Mesothelial cell of epicardium (in vitro differentiated cells): ENCODE data around the gene CCSER1. TPM values are rescaled to one million over a fixed set of nuclear protein-coding genes. Genes with fewer than 3 reads are reported as not detected.

Source experiments
- DNase-seq, 2 experiments: peaks; one replicate each; pipeline ENCODE4 v3.0.0; 2021; ENCODE audit warnings: low spot score in 2 of 2; ENCODE audit not compliant: unreplicated experiment in 2 of 2
- H3K27ac Mint-ChIP-seq: 2 replicates; pipeline ENCODE4 v1.8.0; 2021; ENCODE audit warnings: mixed read lengths
- H3K27me3 Mint-ChIP-seq: 2 replicates; pipeline ENCODE4 v1.8.0; 2021; ENCODE audit warnings: low read depth, mixed read lengths
- H3K36me3 Mint-ChIP-seq: 2 replicates; pipeline ENCODE4 v1.8.0; 2021; ENCODE audit warnings: mixed read lengths
- H3K4me1 Mint-ChIP-seq: 2 replicates; pipeline ENCODE4 v1.8.0; 2021; ENCODE audit warnings: mixed read lengths
- H3K4me3 Mint-ChIP-seq: 2 replicates; pipeline ENCODE4 v1.8.0; 2021; ENCODE audit warnings: mild to moderate bottlenecking, moderate library complexity, mixed read lengths
- H3K9me3 Mint-ChIP-seq: 2 replicates; pipeline ENCODE4 v1.8.0; 2021; ENCODE audit warnings: mixed read lengths
- total RNA-seq: library from RNA; stranded (reverse); gene quantifications from 3 replicates; pipeline ENCODE4 v1.2.1, GENCODE V29; 2021
- TF ChIP-seq, protein P1 (sequence below): fragments of 200-600 bp; sonication (generic); IDR thresholded peaks from one replicate; pipeline ENCODE4 v1.5.0; 2021; ENCODE audit warnings: antibody characterized with exemption; ENCODE audit not compliant: unreplicated experiment

CCSER1 gene
- total RNA-seq, 1 donor from 2014 or later = 7.2 TPM

DNA sequence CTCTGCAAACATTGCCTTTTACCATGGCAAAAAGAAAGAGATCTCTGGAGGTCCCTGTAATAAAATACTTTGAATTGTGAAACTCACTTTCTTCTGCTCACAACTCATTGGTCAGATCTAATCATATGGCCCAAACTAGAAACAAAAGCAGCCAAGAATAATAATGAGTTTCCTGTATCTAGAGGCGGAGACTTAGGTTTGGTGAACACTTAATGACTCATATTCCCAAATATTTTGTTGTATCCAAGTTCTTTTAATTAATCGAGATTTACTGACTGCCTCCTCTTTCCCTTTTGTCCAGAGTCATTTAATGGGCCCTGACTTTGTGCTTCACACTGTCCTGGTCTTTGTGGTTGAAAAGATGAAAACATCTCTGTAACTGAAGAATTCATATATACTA, 190.6 kb downstream of the CCSER1 start:
- Mint-ChIP-seq H3K27ac (peak overlapping the region; percentile 25), H3K4me1 (peaks cover 5% of the 10 kb centered on the region), H3K27me3 (peaks cover 1% of the 10 kb centered on the region), H3K36me3 (peaks cover 2% of the 10 kb centered on the region), H3K9me3 (peaks cover 13% of the 10 kb centered on the region), H3K4me3 (no peak overlapping the region)
- TF ChIP-seq, protein P1, sequence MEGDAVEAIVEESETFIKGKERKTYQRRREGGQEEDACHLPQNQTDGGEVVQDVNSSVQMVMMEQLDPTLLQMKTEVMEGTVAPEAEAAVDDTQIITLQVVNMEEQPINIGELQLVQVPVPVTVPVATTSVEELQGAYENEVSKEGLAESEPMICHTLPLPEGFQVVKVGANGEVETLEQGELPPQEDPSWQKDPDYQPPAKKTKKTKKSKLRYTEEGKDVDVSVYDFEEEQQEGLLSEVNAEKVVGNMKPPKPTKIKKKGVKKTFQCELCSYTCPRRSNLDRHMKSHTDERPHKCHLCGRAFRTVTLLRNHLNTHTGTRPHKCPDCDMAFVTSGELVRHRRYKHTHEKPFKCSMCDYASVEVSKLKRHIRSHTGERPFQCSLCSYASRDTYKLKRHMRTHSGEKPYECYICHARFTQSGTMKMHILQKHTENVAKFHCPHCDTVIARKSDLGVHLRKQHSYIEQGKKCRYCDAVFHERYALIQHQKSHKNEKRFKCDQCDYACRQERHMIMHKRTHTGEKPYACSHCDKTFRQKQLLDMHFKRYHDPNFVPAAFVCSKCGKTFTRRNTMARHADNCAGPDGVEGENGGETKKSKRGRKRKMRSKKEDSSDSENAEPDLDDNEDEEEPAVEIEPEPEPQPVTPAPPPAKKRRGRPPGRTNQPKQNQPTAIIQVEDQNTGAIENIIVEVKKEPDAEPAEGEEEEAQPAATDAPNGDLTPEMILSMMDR = no peak
- no peak for DNase-seq

DNA sequence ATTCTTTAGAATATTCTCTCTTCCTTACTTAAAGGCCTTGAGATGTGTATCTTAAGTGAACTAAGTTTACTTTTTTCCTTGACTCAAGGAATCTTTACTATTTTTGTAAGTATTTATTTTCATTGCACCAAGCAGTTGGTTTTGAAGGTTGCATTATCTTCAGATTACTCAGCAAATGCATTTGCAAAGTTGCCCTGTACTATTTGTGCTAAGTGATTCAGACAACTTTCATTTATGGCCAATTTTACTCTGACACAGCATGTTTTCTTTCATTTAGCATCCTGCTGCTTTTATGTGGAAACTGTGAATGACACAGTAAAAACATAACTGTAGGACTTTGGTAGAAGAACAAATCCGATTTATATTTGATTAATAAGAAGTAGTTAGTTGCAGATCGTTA, 191.0 kb downstream of the CCSER1 start:
- H3K36me3 Mint-ChIP-seq = peaks cover 2% of the 10 kb centered on the region
- no peak for DNase-seq
- peaks cover 13% of the 10 kb centered on the region for H3K9me3 Mint-ChIP-seq
- peaks cover 1% of the 10 kb centered on the region for H3K27me3 Mint-ChIP-seq
- no peak overlapping the region for H3K4me3 Mint-ChIP-seq
- TF ChIP-seq, protein P1 = no peak
- peaks cover 5% of the 10 kb centered on the region for H3K4me1 Mint-ChIP-seq
- no peak overlapping the region for H3K27ac Mint-ChIP-seq

DNA sequence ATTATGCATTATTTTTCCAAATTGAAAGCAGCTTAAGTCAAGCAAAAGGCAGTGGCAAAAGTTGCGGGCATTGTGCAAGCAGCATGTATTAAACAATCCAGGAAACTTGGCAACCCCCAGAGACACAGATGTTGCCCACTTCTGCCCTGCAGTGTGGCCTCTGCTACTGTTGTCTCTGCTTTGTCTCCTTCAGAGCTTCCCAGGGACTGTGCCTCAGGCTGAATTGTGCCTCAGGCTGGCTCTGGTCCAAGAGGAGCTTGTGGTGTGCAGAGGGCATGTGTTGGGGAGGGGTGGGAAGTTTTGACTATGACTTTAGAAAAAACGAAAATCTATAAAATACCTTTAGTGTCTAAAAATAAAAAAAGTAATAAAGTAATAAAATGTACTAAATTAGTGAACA, 201.4 kb downstream of the CCSER1 start:
- DNase-seq = peak in 1 of 2 experiments; percentile 46
- TF ChIP-seq, protein P1 = no peak
- no peaks in the 10 kb centered on the region for H3K36me3 Mint-ChIP-seq
- H3K4me1 Mint-ChIP-seq = peaks cover 15% of the 10 kb centered on the region
- no peaks in the 10 kb centered on the region for H3K27me3 Mint-ChIP-seq
- no peak overlapping the region for H3K4me3 Mint-ChIP-seq
- H3K27ac Mint-ChIP-seq = no peak overlapping the region
- H3K9me3 Mint-ChIP-seq = peaks cover 4% of the 10 kb centered on the region

DNA sequence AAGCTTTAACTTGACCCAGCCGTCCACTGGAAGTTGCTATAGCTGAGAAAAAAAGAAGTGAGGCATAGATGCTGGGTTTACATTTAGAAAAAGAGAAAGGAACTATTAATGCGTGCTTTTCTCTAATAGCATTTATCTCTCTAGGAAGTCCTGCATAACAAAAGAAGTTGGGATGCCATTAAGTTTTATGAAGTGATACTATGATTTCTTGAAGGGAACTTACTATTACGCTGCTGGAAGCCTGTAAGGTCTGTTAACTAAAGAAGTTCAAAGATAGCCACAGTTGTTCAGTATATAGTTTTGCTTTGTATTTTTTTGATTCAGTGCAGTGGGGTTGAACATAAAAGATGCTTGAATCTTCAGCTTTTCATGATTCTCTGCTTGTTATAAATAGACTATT, 203.4 kb downstream of the CCSER1 start:
- no peak overlapping the region for H3K27ac Mint-ChIP-seq
- no peak overlapping the region for H3K4me3 Mint-ChIP-seq
- TF ChIP-seq, protein P1 = no peak
- no peaks in the 10 kb centered on the region for H3K27me3 Mint-ChIP-seq
- DNase-seq = no peak
- peaks cover 15% of the 10 kb centered on the region for H3K4me1 Mint-ChIP-seq
- H3K36me3 Mint-ChIP-seq = no peaks in the 10 kb centered on the region
- no peaks in the 10 kb centered on the region for H3K9me3 Mint-ChIP-seq

DNA sequence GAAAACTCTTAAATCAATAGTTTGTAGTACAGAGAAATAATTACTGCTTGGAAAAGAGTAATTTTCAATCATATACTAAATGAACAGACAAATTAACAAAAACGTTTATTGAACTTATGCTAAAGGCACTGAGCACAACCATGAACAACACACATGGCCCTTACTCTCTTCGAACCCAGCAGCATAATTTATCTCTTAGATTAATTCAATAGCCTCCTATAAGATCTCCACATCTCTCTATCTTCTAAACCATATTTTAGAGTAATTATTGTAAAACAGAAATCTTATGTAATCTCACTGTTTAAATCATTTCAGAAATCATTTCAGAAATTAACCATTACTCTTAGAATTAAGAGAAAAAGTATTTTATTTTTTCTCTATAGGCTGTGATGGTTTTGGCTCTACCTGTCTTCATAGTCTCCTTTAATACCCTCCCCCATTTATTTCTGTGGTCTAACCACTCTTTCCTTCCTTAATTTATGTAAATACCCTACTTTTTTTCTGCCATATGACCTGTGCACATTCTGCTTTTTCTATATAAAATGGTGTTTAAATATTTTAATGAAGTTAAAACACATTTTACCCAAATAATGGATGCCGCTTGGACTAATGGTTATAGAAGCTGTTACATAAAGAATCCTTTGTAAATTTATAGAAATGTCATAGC, 218.5 kb downstream of the CCSER1 start:
- Mint-ChIP-seq H3K9me3 (peaks cover 10% of the 10 kb centered on the region), H3K27ac (no peak overlapping the region), H3K4me1 (no peaks in the 10 kb centered on the region), H3K36me3 (peaks cover 2% of the 10 kb centered on the region), H3K27me3 (no peaks in the 10 kb centered on the region), H3K4me3 (no peak overlapping the region)
- TF ChIP-seq, protein P1 = no peak
- no peak for DNase-seq
